Effector memory CD4-positive, alpha-beta T cell (primary cell): Measurements from ENCODE around the gene DUOX1.

Experiments
- DNase-seq, 3 donors: peaks; one replicate each; pipeline ENCODE4 v3.0.0-alpha.2; 2020
- H3K27ac ChIP-seq: 2 replicates; pipeline ENCODE4 v1.7.0; 2013; ENCODE audit warnings: mild to moderate bottlenecking, low read length, moderate library complexity; ENCODE audit not compliant: insufficient read depth, poor library complexity, severe bottlenecking
- H3K27me3 ChIP-seq: replicated peaks from 2 replicates; pipeline ENCODE4 v1.7.0; 2013; ENCODE audit warnings: mild to moderate bottlenecking, low read length; ENCODE audit not compliant: insufficient read depth, control insufficient read depth, poor library complexity, severe bottlenecking
- H3K36me3 ChIP-seq: 2 replicates; pipeline ENCODE4 v1.7.0; 2013; ENCODE audit warnings: mild to moderate bottlenecking, low read length, moderate library complexity; ENCODE audit not compliant: control insufficient read depth, insufficient read depth
- H3K4me1 ChIP-seq: 2 replicates; pipeline ENCODE4 v1.7.0; 2013; ENCODE audit warnings: low read length, mild to moderate bottlenecking; ENCODE audit not compliant: control insufficient read depth, insufficient read depth, poor library complexity, severe bottlenecking
- H3K4me3 ChIP-seq: 2 replicates; pipeline ENCODE4 v1.7.0; 2013; ENCODE audit warnings: low read length, low read depth, mild to moderate bottlenecking; ENCODE audit not compliant: insufficient read depth, poor library complexity, severe bottlenecking
- H3K9me3 ChIP-seq: 2 replicates; pipeline ENCODE4 v1.7.0; 2013; ENCODE audit warnings: mild to moderate bottlenecking, low read length, moderate library complexity; ENCODE audit not compliant: control insufficient read depth

Gene DUOX1

DNA sequence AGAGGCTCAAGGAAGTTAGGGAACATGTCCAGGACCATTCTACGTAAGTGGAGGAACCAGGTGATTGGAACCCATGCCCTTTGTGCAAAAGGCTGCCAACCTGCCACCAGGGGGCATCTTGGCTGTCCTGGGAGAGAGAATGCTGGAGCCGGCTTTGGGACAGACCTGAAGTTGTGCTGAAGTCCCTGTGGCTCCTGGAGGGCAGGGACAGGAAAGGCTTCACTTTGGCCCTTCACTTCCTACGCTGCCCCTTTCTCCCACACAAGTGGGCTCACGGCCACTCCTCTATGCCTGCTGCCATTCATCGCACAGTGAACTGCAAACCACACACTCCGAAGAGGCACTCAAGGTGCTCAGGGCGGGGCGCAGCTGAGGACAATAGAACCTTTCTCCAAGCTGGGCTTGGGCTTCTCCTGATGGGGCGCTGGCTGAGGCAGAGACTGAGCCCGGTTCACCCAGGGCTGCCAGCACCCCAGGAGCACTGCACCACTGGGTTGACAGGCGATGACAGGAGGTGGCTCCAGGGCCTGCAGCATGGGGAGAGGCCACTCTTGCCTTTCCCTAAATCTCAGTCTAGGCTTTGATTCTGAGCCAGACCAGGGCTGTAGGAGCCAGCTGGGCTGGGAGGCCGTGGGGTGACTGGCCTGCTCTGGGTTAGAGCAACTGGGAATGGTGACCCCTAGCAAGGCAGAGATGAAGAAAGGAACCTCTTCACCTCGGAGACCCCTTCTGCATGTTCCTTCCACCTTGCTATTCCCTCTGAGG, 49.6 kb downstream of the DUOX1 start:
- Histone ChIP-seq H3K4me3 (no peak overlapping the region), H3K9me3 (no peaks in the 10 kb centered on the region), H3K36me3 (no peaks in the 10 kb centered on the region), H3K4me1 (no peaks in the 10 kb centered on the region), H3K27me3 (no peaks in the 10 kb centered on the region), H3K27ac (no peak overlapping the region)
- peak; percentile 25 to 48 (median 37) for DNase-seq

GRCh38 chr15:45180201-45180600, 50.4 kb downstream of the DUOX1 start:
- no peaks in the 10 kb centered on the region for H3K4me1 ChIP-seq
- no peak for DNase-seq
- no peaks in the 10 kb centered on the region for H3K36me3 ChIP-seq
- no peaks in the 10 kb centered on the region for H3K9me3 ChIP-seq
- no peak overlapping the region for H3K4me3 ChIP-seq
- H3K27ac ChIP-seq, result no peak overlapping the region
- H3K27me3 ChIP-seq, result no peaks in the 10 kb centered on the region

DNA sequence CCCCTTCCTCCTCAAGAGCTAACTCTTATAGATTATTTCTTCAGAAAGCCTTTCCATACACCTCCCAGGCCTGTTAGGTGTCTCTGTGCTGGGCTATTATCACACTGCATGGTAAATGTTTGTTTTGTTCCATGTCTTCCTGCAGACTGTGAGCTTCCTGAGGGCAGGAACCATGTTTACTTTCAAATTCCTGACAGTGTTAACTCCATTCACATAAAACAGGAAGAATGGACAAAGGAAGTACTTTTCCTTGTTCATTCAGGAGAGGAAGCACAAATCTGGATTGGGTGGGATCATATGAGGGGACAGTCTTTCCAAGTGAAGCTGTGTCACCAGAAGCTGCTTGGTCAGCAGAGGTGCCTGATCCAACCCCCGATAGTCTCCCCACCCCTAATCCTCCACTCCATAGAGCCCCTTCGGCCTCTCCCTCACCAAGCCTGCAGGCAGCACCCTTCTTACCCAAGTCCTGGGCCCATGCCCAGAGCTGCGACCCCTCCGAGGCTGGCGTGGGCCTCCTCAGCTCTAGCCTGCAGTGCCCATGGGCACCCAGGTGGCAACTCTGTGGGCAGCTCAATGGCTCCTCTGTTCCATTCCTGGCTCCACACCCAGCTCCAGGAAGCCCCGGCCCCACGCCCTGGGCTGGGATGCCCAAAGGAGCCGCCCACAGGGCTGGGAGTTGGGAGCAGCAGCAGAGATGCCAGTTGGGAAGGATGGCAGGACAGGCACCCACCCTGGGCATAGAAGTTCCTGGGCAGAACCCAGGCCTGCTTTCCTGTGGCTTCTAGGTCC, 51.0 kb downstream of the DUOX1 start:
- no peaks in the 10 kb centered on the region for H3K9me3 ChIP-seq
- no peak overlapping the region for H3K4me3 ChIP-seq
- H3K27me3 ChIP-seq, result no peaks in the 10 kb centered on the region
- H3K27ac ChIP-seq, result no peak overlapping the region
- DNase-seq, result no peak
- H3K36me3 ChIP-seq, result no peaks in the 10 kb centered on the region
- H3K4me1 ChIP-seq, result no peaks in the 10 kb centered on the region

DNA sequence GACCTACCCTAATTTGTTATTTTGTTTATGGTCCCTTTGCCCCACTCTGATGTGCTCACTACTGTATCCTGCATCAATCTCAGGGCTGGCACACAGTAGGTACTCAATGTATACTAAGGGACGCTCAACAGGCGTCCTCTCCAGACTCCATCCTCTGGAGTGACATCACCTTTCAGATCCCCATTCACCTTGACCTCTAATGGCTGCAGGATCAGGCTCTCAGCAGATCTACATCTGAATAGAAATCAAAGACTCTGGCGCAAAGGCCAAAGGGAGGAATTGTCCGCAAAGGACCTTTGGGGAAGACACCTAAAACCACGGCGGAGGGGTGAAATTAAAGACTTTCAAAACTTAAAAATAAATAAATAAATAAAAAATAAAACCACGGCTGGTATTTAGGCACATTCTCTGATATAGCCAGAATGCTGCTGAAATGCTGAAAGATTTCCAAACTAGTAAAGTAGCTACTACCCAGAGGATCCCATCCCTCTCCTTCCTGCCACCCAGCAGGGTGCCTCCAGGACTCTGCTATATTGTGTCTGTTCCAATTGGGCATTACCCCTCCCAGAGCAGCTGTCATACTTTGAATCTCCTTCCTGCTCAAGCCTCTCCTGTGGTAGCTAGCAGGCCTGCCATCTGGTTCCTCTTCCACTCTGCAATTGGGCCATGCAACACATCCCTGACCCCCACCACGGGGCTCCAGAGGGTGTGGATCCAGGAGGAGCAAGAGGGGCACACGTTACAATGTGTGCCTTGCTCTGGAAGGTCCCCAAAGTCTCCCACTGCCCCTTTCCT, 51.9 kb downstream of the DUOX1 start:
- no peaks in the 10 kb centered on the region for H3K9me3 ChIP-seq
- H3K36me3 ChIP-seq, result no peaks in the 10 kb centered on the region
- H3K27ac ChIP-seq, result no peak overlapping the region
- H3K4me3 ChIP-seq, result no peak overlapping the region
- no peaks in the 10 kb centered on the region for H3K27me3 ChIP-seq
- no peaks in the 10 kb centered on the region for H3K4me1 ChIP-seq
- no peak for DNase-seq

DNA sequence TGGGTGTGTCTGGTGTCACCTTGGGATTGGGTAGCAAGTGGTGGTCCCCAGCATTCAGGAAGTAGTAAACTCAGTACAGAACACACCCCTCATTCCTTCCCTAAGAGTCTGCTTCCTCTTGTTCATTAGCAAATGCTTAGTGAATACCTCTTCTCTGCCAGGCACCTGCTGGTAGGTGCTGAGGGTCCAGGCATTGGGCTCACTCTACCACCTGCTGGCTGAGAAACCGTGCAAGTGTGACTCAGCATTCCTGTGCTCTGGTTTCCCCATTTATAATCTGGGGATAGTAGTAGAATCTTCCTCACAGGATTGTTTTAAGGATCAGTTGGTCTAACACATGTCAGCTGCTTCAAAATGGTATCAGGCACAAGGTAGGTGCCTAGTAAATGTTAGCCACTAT, 53.2 kb downstream of the DUOX1 start:
- Histone ChIP-seq H3K4me3 (no peak overlapping the region), H3K36me3 (no peaks in the 10 kb centered on the region), H3K27ac (no peak overlapping the region), H3K27me3 (no peaks in the 10 kb centered on the region), H3K4me1 (no peaks in the 10 kb centered on the region), H3K9me3 (no peaks in the 10 kb centered on the region)
- no peak for DNase-seq

DNA sequence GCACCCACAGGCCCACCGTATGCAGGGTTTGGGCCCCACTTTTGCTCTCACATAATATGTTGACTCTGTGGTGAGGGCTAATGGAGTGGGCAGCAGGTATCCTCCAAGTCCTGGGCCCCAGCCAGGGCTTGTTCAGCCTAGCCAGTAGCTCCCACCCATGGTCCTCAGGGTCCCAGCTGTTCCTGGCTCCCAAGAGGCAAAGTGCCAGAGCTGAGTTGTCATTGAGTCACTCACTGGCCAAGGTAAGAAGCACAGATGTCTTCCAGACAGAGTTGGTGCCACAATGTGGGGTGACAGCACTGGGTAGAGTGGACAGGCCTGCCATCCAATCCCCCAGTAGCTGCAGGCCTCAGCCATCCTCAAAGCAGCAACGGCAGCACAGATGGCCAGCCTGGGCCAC, 53.7 kb downstream of the DUOX1 start:
- Histone ChIP-seq H3K36me3 (no peaks in the 10 kb centered on the region), H3K4me3 (no peak overlapping the region), H3K9me3 (no peaks in the 10 kb centered on the region), H3K27ac (no peak overlapping the region), H3K4me1 (no peaks in the 10 kb centered on the region), H3K27me3 (no peaks in the 10 kb centered on the region)
- no peak for DNase-seq

DNA sequence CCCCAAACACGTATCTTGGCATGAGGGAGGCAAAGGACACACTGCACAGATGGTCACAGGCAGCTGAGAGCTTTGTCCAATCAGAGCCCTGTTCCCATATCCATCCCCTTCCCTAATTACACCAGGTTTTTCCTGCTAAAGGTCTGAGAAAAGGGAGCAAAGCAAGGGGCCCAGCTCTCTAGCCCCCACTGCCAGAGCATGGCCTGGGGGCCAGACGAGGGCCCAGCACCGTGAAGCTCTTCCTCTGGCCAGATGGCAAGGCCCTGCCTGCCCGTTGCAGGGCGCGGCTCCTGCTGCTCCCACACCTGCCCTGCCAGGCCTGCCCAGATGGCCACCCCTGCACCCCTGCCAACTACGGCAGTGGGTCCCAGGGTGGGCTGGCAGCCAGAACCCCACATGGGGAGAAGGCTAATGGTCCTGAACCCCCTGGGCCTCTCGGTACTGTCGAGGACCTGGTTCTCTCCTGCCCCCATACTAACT, 54.8 kb downstream of the DUOX1 start:
- Histone ChIP-seq H3K9me3 (no peaks in the 10 kb centered on the region), H3K4me3 (no peak overlapping the region), H3K27me3 (no peaks in the 10 kb centered on the region), H3K27ac (no peak overlapping the region), H3K36me3 (no peaks in the 10 kb centered on the region), H3K4me1 (no peaks in the 10 kb centered on the region)
- no peak for DNase-seq

DNA sequence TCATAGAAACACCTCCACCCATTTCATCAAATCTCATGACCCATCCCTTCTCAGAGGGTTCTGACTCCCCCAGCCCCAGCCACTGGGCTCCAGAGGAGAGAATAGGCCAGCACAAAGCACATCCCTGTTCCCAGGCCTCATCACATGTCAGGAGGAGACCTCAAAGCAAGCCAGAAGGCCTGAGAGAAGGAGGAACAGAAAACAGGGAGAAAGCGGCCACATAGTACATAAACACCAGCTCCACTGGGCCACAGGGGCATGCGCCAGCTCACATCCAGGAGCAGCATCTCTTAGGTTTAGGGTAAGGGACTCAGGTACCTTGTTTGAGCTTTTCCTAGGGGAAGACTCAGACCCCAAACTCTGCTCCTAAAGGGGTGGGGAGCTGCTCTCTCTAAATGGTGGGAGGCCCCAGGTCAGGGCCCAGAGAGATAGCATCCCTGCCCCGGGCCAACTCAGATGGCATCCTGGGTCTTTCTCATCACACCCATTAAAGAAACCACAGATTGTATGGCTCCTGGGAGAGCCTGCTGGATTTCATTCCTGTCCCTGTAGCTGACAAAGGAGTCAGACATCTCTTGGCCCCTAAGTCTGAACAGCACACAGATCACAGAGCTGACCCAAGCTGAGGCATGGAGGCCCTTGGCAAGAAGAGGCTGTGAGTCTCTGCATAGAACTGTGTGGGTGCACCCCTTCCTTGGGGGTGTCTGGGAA, 55.4 kb downstream of the DUOX1 start:
- H3K27me3 ChIP-seq, result no peaks in the 10 kb centered on the region
- H3K4me1 ChIP-seq, result no peaks in the 10 kb centered on the region
- DNase-seq, result no peak
- H3K4me3 ChIP-seq, result no peak overlapping the region
- no peaks in the 10 kb centered on the region for H3K36me3 ChIP-seq
- H3K9me3 ChIP-seq, result no peaks in the 10 kb centered on the region
- H3K27ac ChIP-seq, result no peak overlapping the region

DNA sequence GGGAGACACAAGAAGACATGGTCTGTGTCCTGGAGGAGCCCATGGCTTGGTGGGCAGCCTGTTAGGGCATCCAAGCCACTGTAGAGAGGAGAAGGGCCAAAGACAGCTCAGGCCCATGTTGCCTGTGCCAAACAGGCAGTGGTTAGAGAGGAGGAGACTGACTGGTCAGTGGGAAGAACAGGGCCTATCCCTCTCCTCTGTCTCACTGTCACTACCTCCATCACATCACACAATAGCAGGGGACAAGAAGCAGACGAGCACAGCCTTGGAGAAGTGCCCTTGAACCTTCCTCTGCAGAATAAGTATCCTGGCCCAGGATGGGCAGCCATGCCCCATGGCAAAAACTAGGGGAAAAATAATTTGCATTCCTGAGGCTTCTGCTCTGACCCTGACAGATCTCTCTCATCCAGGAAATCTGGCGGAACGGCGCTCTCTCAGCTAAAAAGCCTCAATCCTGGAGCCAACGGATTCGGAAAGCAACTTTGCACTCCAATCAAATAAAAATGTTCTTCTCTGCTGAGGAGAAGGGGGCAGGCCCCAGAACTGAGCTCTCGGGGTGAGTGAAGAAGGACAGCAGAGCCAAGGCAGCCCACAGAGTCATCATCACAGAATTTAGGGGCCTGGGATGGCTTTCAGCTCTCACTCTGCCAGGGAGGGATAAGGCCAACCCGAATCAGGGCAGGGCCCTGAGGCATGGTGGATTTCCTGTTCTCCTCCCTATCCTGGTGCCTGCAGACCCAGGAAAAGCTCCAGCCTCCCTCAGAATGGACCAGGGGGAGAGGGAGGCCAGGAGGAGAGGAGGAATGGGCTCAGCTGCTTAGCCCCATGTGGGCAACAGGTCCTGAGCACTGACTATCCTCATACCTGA, 56.3 kb downstream of the DUOX1 start:
- no peak overlapping the region for H3K4me3 ChIP-seq
- H3K4me1 ChIP-seq, result no peaks in the 10 kb centered on the region
- no peak for DNase-seq
- no peaks in the 10 kb centered on the region for H3K9me3 ChIP-seq
- no peaks in the 10 kb centered on the region for H3K36me3 ChIP-seq
- no peaks in the 10 kb centered on the region for H3K27me3 ChIP-seq
- H3K27ac ChIP-seq, result no peak overlapping the region
